ENCODE results near the gene C20orf144. TPM values are rescaled to one million over a fixed set of nuclear protein-coding genes. Genes with fewer than 3 reads are reported as not detected.

The C20orf144 gene
- total RNA-seq, result not detected

- Histone ChIP-seq H3K27me3 (no peaks in the 10 kb centered on the region), H3K9me3 (no peaks in the 10 kb centered on the region), H3K4me3 (peak within 1 kb of the TSS; percentile 65 to 78 (median 70)), H3K27ac (peak within 1 kb of the TSS; percentile 76 to 82 (median 78)), H3K4me1 (peaks cover 14 to 20% of the 10 kb centered on the region in 2 donors), H3K36me3 (peaks cover 0 to 31% of the 10 kb centered on the region in 2 donors)
- no peak for ATAC-seq
- TF ChIP-seq POLR2A (IDR thresholded peaks at IDR 0.05), result no peak
- no peak for TF ChIP-seq CTCF (IDR thresholded peaks at IDR 0.05 in 4 of 5, conservative IDR thresholded peaks at IDR 0.05 in 1 of 5)
- DNase-seq, result no peak
- intact Hi-C loops (cut with DNase I; ENCODE audit: low total_unique reads), result loop anchor here (10.0 kb wide), 2 partner anchors 177 to 333 kb away; partner anchors contain the start of gene RALY
- in situ Hi-C loops (cut with MboI; ENCODE audit: low sequenced_read_pairs in 4 of 4), result loop anchor here in 1 of 4 donors (10.0 kb wide), 1 partner anchor 197 kb away; no protein-coding TSS in a partner anchor
These were observed at the start of gene C20orf144 for GRCh38 chr20:33662172-33662571. TSS of gene C20orf144 (plus strand) at chr20:33662327. CDS start at chr20:33662346, 19 bp downstream.

GRCh38 chr20:33621717-33622400, 40.3 kb upstream of the C20orf144 start:
- TF ChIP-seq CTCF (IDR thresholded peaks at IDR 0.05 in 4 of 5, conservative IDR thresholded peaks at IDR 0.05 in 1 of 5) (no peak), POLR2A (IDR thresholded peaks at IDR 0.05) (no peak)

GRCh38 chr20:33622705-33623365, 39.3 kb upstream of the C20orf144 start:
- in situ Hi-C loops (cut with MboI; ENCODE audit: low sequenced_read_pairs in 4 of 4), result no loop called here
- Histone ChIP-seq H3K36me3 (peaks cover 0 to 41% of the 10 kb centered on the region in 2 donors), H3K27ac (no peak overlapping the region)

More at GRCh38 chr20:33621717-33622400, 40.3 kb upstream of the C20orf144 start:
- Histone ChIP-seq H3K4me1 (no peaks in the 10 kb centered on the region), H3K9me3 (no peaks in the 10 kb centered on the region), H3K4me3 (no peak overlapping the region), H3K27me3 (no peaks in the 10 kb centered on the region), H3K36me3 (peaks cover 0 to 33% of the 10 kb centered on the region in 2 donors), H3K27ac (no peak overlapping the region)
- ATAC-seq (no peak), DNase-seq (no peak)
- in situ Hi-C loops (cut with MboI; ENCODE audit: low sequenced_read_pairs in 4 of 4) (no loop called here), intact Hi-C loops (cut with DNase I; ENCODE audit: low total_unique reads) (no loop called here)

GRCh38 chr20:33624399-33624798, 37.7 kb upstream of the C20orf144 start:
- H3K4me3 ChIP-seq, result no peak overlapping the region
- no peaks in the 10 kb centered on the region for H3K27me3 ChIP-seq
- intact Hi-C loops (cut with DNase I; ENCODE audit: low total_unique reads) (no loop called here), in situ Hi-C loops (cut with MboI; ENCODE audit: low sequenced_read_pairs in 4 of 4) (no loop called here)
- H3K9me3 ChIP-seq, result no peaks in the 10 kb centered on the region
- no peaks in the 10 kb centered on the region for H3K4me1 ChIP-seq
- no peak overlapping the region for H3K27ac ChIP-seq
- ATAC-seq, result no peak
- no peak for DNase-seq
- no peak for TF ChIP-seq CTCF (IDR thresholded peaks at IDR 0.05 in 4 of 5, conservative IDR thresholded peaks at IDR 0.05 in 1 of 5)
- no peak for TF ChIP-seq POLR2A (IDR thresholded peaks at IDR 0.05)
- H3K36me3 ChIP-seq, result peaks cover 0 to 53% of the 10 kb centered on the region in 2 donors

More at GRCh38 chr20:33622705-33623365, 39.3 kb upstream of the C20orf144 start:
- no peaks in the 10 kb centered on the region for H3K4me1 ChIP-seq
- ATAC-seq, result no peak
- H3K9me3 ChIP-seq, result no peaks in the 10 kb centered on the region
- intact Hi-C loops (cut with DNase I; ENCODE audit: low total_unique reads), result no loop called here
- H3K4me3 ChIP-seq, result no peak overlapping the region
- DNase-seq, result no peak
- H3K27me3 ChIP-seq, result no peaks in the 10 kb centered on the region
- TF ChIP-seq POLR2A (IDR thresholded peaks at IDR 0.05) (no peak), CTCF (IDR thresholded peaks at IDR 0.05 in 4 of 5, conservative IDR thresholded peaks at IDR 0.05 in 1 of 5) (no peak)
